GM19238 (cell line): ENCODE measurements around the gene MYOM3.
"Not testable (repeated sequence)": the region's sequence is repeated elsewhere in the genome, so short reads cannot be mapped to it uniquely, and the experiment has no call there.

Experiments
- DNase-seq: peaks from one replicate; pipeline ENCODE4 v3.0.0; 2011; ENCODE audit warnings: low spot score; ENCODE audit not compliant: insufficient read length

The MYOM3 gene

GRCh38 chr1:24074817-24075589, 36.9 kb downstream of the MYOM3 start:
- DNase-seq: no peak

DNA sequence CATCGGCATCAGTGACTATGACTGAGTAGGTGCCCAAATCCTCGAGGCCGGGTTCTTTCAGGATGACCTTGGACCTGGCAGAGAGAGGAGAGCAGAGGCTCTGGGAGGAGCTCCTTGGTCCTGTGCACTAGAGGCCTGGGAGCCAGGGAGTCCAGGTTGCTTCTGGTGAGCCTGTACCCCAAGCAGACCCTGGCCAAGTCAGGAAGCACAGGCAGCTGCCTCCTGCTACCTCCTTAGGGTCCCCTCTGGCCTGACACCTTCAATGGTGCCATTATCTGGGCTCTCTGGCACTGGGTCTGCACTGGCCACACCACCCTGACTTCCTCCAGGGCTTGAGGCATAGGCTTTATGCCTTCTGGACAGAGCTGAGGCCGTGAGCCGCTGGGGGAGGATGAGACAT, 37.7 kb downstream of the MYOM3 start:
- no peak for DNase-seq

GRCh38 chr1:24071941-24072340, 40.0 kb downstream of the MYOM3 start:
- no peak for DNase-seq

DNA sequence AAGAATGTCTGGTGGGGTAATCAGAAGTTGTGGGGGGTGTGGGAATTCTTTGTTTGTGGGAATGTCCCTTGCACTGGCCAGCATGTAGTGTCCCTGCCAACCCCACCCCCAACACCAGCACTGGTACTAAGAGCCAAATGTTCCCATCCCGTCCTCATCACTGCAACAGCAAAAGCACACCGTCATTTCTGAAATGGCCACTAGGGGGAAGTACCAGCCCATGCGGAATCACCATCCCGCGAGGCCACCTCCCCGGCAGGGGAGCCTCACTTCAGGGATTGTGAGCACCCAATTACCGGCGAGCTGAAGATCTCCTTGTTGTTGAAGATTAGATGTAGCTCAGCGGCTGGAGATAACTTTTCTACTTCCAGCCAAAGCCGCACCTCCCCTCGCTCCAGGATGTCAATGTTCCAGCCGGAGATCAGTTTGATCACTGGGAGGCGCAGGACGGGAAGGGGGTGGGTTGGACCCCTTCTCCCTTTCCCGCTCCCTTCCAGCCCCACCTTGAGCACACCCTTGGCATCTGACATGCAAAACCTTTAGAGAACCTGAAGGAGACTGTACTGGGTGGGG, 41.0 kb downstream of the MYOM3 start:
- peak; percentile 84 for DNase-seq

GRCh38 chr1:24069817-24070216, 42.1 kb downstream of the MYOM3 start:
- no peak for DNase-seq

DNA sequence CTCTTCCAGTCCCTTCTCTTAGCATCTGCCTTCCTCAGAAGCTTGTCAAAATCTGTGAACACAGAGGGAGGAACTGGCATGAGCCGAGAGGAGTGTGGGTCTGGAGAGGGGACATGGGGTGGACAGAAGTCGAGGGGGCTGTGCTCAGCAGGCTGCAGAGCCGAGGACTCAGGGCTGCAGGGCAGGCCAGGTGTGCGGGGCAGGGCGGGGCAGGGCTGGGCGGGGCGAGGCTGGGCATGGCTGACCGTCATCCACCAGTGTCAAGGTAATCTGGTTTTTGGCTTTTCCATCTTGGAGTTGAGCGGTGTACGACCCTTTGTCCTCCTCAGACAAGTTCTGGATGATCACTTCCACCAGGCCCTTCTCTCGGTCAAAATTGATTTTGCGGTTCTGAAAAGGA, 44.0 kb downstream of the MYOM3 start:
- DNase-seq: no peak

- DNase-seq: no peak
Measured at GRCh38 chr1:24065304-24065703, 46.6 kb downstream of the MYOM3 start.

DNA sequence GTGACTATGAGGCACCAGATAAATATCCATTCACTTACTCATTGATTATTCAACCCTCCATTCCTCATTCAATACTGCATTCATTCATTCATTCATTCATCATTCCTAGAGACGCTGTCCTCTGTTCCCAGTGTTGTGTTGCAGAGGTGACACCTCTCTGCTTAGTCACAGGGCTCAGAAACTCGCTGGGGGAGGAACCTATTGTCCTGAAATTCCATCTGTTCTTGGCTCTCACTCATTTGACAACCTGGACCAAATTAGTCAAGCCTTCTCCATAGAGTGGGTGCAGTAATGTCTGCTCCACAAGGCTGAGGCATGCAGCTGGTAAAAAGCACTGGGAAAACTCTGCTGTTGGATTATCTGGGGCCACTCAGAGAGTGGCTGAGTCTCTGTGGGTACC, 49.7 kb downstream of the MYOM3 start:
- no peak for DNase-seq

- DNase-seq: no peak
Measured at GRCh38 chr1:24060482-24060881, 51.5 kb downstream of the MYOM3 start.

GRCh38 chr1:24058671-24059455, 53.1 kb downstream of the MYOM3 start:
- DNase-seq: no peak

- no peak for DNase-seq
Measured at GRCh38 chr1:24057171-24057570, 54.8 kb downstream of the MYOM3 start.

DNA sequence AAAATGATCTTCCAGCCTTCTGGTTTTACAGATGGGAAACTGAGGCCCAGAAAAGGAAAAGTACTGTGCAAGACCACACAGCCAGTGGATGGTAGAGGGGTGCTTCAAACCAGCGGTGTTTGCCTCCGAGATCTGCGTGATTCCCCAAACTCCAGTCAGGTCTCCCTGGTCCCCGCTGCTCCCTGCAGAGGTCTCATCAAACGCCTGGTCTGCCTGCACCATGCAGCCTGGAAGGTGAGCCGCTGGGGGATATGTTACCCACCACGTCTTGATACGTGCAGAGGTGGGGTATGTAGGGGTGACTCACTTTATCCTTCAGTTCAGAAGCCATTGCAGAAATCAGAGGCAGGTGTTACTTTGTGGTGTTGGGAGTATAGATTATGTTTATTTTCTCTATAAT, 56.3 kb downstream of the MYOM3 start:
- DNase-seq: no peak

DNA sequence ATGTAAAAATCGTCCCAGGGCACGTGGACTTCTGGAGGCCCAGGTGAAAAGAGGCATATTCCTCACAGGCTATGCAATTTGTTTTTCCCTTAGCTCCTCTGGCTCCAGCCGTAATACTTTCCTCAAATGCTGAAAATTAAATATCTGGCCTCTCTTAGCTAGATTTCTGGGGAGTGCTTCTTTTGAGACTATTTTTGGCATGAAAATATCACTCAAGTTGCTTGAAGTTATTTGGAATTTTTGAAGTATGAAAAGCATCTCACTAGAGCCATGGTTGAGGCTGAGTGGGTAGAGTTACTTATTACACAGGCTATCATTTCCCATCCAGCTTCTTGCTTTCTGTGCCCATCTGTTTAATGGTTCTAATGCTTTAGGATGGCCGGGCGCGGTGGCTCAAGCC, 59.7 kb downstream of the MYOM3 start:
- no peak for DNase-seq

DNA sequence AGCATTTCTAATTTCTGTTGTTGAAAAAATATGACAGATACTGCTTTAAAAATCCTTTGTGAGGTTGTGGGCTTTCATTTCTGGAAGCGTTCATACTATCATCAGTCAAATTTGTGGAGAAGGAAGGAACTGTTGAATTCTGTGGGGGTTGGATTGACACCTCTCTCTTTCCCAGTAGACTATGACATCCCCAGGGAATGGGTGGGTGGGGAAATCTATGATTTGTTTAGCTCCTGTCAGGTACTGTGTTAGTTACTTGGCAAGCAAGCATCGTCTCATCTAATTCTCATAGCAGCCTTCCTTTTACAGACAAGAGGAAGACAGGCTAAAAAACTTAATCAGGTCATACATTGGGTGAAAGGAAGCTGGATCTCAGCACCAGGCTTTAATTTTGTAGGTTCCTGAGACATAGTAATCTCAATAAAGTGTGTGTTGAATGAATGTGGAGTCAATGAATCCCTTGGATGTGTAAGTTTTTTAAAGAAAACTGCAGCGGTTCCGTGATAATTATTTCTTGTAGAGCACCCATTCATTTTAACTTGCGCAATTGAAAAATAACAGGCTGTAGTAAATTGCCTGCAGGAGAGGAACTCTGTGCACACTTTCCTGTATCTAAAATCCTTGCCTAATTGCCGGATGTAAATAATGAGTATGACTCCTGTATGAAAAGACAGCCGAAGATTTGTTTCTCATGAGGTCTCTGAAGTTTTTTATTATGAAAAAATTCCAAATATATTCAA, 60.6 kb downstream of the MYOM3 start:
- DNase-seq: no peak

DNA sequence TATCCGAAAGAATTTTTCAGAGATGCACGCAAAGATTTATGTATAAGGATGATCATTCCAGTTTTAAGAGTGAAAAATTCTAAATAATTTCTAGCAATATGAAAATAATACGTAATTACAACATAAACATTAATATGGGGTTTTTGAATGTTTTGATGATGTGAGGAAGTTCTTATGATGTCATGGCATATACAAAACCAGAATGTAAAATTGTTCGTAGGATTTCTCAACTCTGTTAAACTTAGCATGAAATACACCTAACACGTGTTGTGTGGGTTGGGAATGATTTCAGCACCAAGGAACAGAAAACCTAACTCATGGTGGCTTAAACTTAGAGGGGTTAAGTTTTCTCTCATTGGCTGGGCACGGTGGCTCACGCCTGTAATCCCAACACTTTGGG, 62.2 kb downstream of the MYOM3 start:
- no peak for DNase-seq

GRCh38 chr1:24048894-24049293, 63.0 kb downstream of the MYOM3 start:
- DNase-seq: not testable (repeated sequence)

DNA sequence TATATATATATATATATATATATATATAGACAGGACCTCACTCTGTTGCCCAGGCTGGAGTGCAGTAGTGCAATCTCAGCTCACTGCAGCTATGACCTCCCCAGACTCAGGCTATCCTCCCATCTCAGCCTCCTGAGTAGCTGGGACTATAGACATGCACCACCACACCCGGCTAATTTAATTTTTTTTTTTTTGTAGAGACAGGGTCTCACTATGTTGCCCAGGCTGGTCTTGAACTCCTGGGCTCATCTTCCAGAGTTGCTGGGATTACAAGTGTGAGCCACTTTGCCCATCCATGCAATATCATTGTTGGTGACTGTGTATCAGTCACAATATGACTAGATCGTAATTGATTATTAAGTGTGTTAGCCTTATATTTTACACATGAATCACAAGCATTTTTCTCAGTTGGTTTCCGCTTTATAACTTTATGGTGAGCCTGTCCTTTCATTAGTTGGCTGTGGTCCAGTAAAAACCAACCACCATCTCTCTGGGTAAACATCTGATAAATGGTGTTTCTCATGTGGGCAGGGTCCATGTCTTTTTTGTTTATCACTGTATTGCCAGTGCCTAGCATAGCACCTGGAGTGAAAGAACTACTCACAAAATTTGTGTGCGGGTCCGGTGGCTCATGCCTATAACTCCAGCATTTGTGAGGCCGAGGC, 63.6 kb downstream of the MYOM3 start:
- DNase-seq: no peak

DNA sequence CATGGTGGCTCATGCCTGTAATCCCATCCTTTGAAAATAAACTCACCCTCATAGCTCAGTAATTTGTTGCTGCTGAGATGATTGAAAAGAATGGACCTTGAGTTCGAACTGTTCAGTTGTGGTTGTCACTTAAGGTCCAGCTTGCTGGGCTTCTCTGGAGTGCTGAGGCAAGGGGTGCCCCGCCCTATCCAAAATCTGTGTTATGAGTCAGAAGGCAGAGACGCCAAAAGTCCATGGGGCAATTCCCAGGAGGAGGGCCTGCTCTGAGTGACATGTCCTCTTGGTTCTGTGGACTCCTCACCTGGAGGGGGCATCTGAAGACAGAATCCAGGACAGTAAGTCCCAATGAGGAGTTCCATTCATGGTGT, 64.8 kb downstream of the MYOM3 start:
- DNase-seq: no peak

GRCh38 chr1:24045771-24046170, 66.2 kb downstream of the MYOM3 start:
- no peak for DNase-seq

DNA sequence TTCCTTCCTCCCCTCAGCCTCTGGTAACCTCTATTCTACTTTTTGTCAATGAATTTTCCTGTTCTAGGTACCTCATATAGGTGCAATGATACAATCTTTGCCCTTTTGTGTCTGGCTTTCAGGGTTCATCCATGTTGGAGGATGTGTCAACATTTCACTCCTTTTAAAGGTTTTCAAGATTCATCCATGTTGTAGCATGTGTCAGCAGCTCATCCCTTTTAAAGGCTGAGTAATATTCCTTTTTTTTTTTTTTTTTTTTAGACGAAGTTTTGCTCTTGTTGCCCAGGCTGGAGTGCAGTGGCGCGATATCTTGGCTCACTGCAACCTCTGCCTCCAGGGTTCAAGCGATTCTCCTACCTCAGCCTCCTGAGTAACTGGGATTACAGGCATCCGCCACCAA, 67.3 kb downstream of the MYOM3 start:
- DNase-seq: not testable (repeated sequence)

DNA sequence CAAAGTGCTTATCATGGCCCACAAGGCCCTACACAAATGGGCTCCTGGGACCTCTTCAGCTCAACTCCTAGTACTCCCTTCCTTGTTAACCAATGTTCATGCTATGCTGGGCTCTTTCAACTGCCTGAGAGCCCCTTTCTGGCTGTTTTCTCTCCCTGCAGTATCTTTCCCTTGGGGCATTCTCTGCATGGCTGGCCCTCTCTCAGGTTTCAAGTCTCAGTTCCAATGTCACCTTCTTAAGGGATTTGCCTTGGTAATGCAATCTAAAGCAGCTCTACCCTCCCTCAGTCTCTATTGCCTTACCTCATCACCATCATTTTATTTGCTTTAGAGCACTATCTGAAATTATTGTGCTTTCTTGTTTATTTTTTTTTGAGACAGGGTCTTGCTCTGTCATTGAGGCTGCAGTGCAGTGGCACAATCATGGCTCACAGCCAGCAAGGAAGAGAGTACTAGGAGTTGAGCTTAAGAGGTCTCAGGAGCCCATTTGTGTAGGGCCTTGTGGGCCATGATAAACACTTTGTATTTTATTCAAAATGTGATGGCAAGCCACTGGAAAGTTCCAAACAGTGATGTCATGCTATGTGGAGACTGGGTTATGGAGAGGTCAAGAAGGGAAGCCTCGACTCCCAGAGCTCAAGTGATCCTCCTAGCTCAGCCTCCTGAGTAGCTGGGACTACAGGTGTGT, 68.4 kb downstream of the MYOM3 start:
- DNase-seq: no peak
